CD4-positive, alpha-beta T cell treated with Interleukin-15 for 1 hour (primary cell): ENCODE data around the gene DIAPH2.
"Not testable (repeated sequence)": the region's sequence is repeated elsewhere in the genome, so short reads cannot be mapped to it uniquely, and the experiment has no call there.

ENCODE experiments used
- DNase-seq: peaks from one replicate; pipeline ENCODE4 v3.0.0-alpha.2; 2020

Gene DIAPH2

GRCh38 chrX:96719161-96719875 lies 34.7 kb downstream of the DIAPH2 start:
- DNase-seq = no peak

- no peak for DNase-seq
Measured at GRCh38 chrX:96721354-96721753, 36.7 kb downstream of the DIAPH2 start.

GRCh38 chrX:96722781-96723180 lies 38.1 kb downstream of the DIAPH2 start:
- no peak for DNase-seq

- DNase-seq = no peak
Measured at GRCh38 chrX:96729053-96729452, 44.4 kb downstream of the DIAPH2 start.

- no peak for DNase-seq
Measured at GRCh38 chrX:96729868-96730643, 45.4 kb downstream of the DIAPH2 start.

- DNase-seq = not testable (repeated sequence)
Measured at GRCh38 chrX:96731000-96731399, 46.4 kb downstream of the DIAPH2 start.

GRCh38 chrX:96743367-96744073 lies 58.9 kb downstream of the DIAPH2 start:
- no peak for DNase-seq

- no peak for DNase-seq
Measured at GRCh38 chrX:96752781-96753180, 68.1 kb downstream of the DIAPH2 start.

GRCh38 chrX:96753230-96753629 lies 68.6 kb downstream of the DIAPH2 start:
- no peak for DNase-seq

GRCh38 chrX:96756491-96756890 lies 71.8 kb downstream of the DIAPH2 start:
- DNase-seq = no peak

GRCh38 chrX:96761566-96761965 lies 76.9 kb downstream of the DIAPH2 start:
- no peak for DNase-seq

GRCh38 chrX:96763608-96764007 lies 79.0 kb downstream of the DIAPH2 start:
- no peak for DNase-seq

GRCh38 chrX:96764864-96765263 lies 80.2 kb downstream of the DIAPH2 start:
- no peak for DNase-seq

- no peak for DNase-seq
Measured at GRCh38 chrX:96770315-96770714, 85.7 kb downstream of the DIAPH2 start.

GRCh38 chrX:96771486-96771885 lies 86.8 kb downstream of the DIAPH2 start:
- DNase-seq = no peak

- DNase-seq = no peak
Measured at GRCh38 chrX:96774116-96774515, 89.5 kb downstream of the DIAPH2 start.

GRCh38 chrX:96776966-96777365 lies 92.3 kb downstream of the DIAPH2 start:
- no peak for DNase-seq

GRCh38 chrX:96791559-96791958 lies 106.9 kb downstream of the DIAPH2 start:
- no peak for DNase-seq

GRCh38 chrX:96792047-96792446 lies 107.4 kb downstream of the DIAPH2 start:
- no peak for DNase-seq

- no peak for DNase-seq
Measured at GRCh38 chrX:96798982-96799381, 114.3 kb downstream of the DIAPH2 start.

GRCh38 chrX:96807318-96807717 lies 122.7 kb downstream of the DIAPH2 start:
- no peak for DNase-seq

GRCh38 chrX:96820935-96821334 lies 136.3 kb downstream of the DIAPH2 start:
- DNase-seq = no peak

- no peak for DNase-seq
Measured at GRCh38 chrX:96824166-96824565, 139.5 kb downstream of the DIAPH2 start.

GRCh38 chrX:96833333-96833732 lies 148.7 kb downstream of the DIAPH2 start:
- no peak for DNase-seq
